Hematopoietic multipotent progenitor cell treated with erythropoietin and hydrocortisone succinate and interleukin-3 and kit ligand, for 17 days (in vitro differentiated cells): ENCODE measurements around the gene GREM1.

Experiments
- DNase-seq: peaks from one replicate; pipeline ENCODE4 v3.0.0-alpha.2; 2015; ENCODE audit warnings: low spot score

GREM1 gene

GRCh38 chr15:32781781-32782180 is 64.0 kb downstream of the GREM1 start:
- no peak for DNase-seq

GRCh38 chr15:32784581-32784980 is 66.8 kb downstream of the GREM1 start:
- DNase-seq: no peak

- DNase-seq: no peak
Observed at GRCh38 chr15:32786906-32787305, 69.1 kb downstream of the GREM1 start.

GRCh38 chr15:32787949-32788348 is 70.1 kb downstream of the GREM1 start:
- DNase-seq: no peak

- DNase-seq: no peak
Observed at GRCh38 chr15:32790352-32790999, 72.7 kb downstream of the GREM1 start.

- no peak for DNase-seq
Observed at GRCh38 chr15:32792436-32792835, 74.6 kb downstream of the GREM1 start.
